Prostate gland (tissue), 2 donors: ENCODE measurements around the gene PRDX2. TPM values are rescaled to one million over a fixed set of nuclear protein-coding genes. Genes with fewer than 3 reads are reported as not detected.

ENCODE experiments used
- DNase-seq: peaks from one replicate; pipeline ENCODE4 v3.0.0-alpha.2; 2019; ENCODE audit warnings: low spot score
- H3K27ac ChIP-seq, 2 donors: fragments of 200-600 bp; sonication (generic); 2 replicates each; pipeline ENCODE4 v1.5.1; 2017 to 2019
- H3K27me3 ChIP-seq: fragments of 200-600 bp; sonication (generic); replicated peaks from 2 replicates; pipeline ENCODE4 v1.5.1; 2019; ENCODE audit not compliant: insufficient read depth
- H3K36me3 ChIP-seq, 2 donors: fragments of 200-600 bp; sonication (generic); 1 replicate in 1 of 2; 2 replicates in 1 of 2; pipeline versions ENCODE4 v1.5.1 to v1.8.1; 2017 to 2019
- H3K4me1 ChIP-seq: fragments of 200-600 bp; sonication (generic); replicated peaks from 2 replicates; pipeline ENCODE4 v1.5.1; 2019
- H3K4me3 ChIP-seq, 2 donors: fragments of 200-600 bp; sonication (generic); 2 replicates each; pipeline ENCODE4 v1.5.1; 2017 to 2019
- H3K9me3 ChIP-seq: fragments of 200-600 bp; sonication (generic); 2 replicates; pipeline ENCODE4 v1.5.1; 2017
- CTCF ChIP-seq, 4 experiments: fragments of 200-600 bp in 2 of 4; fragments of 450-650 bp in 2 of 4; sonication (generic) in 2 of 4; IDR thresholded peaks; 1 replicate in 3 of 4; 2 replicates in 1 of 4; pipeline ENCODE4 v1.5.1; 2016 to 2019; ENCODE audit warnings: antibody characterized with exemption in 4 of 4, mild to moderate bottlenecking in 2 of 4, moderate library complexity in 2 of 4
- POLR2A ChIP-seq: fragments of 450-650 bp; IDR thresholded peaks from one replicate; pipeline ENCODE4 v1.6.1; 2016; ENCODE audit warnings: antibody characterized with exemption, mild to moderate bottlenecking
- POLR2AphosphoS5 ChIP-seq: sonication (generic); formaldehyde crosslinking; IDR thresholded peaks from one replicate; pipeline ENCODE4 v1.6.1; 2017; ENCODE audit warnings: antibody characterized with exemption
- WGBS: methylation state at CpG from one replicate; pipeline ENCODE4 v1.1.5; 2018; 5-methylcytosine and 5-hydroxymethylcytosine counted together
- intact Hi-C: fragments of 100-400 bp; cut with DNase I; formaldehyde crosslinking; loops from one replicate; pipeline ENCODE4 v1.14.2; 2022
- total RNA-seq, 2 donors: library from RNA; depleted of rRNA; stranded (reverse); fragments of >200 nt; gene quantifications; one replicate each; pipeline ENCODE4 v1.1.0, GENCODE V29; 2016

PRDX2 gene
- total RNA-seq, 2 donors from 2014 or later = 256 to 548 TPM

GRCh38 chr19:12791345-12792050, 10.1 kb downstream of the PRDX2 start, which contains the start of gene JUNB:
JUNB (plus strand) TSS chr19:12791486; CDS start chr19:12791772, 286 bp downstream.
- WGBS = under 1% methylated on average over 73 of the region's 73 CpGs
- Histone ChIP-seq H3K4me1 (peaks cover 32% of the 10 kb centered on the region), H3K9me3 (no peaks in the 10 kb centered on the region), H3K36me3 (no peaks in the 10 kb centered on the region), H3K4me3 (peak within 1 kb of the TSS; percentile 79 to 85), H3K27ac (peak within 1 kb of the TSS; percentile 100), H3K27me3 (no peaks in the 10 kb centered on the region)
- intact Hi-C loops = loop anchor here (10.0 kb wide), 1 partner anchor 67 kb away; the partner anchor contains the start of gene TNPO2
- peak; percentile 98 for DNase-seq
- peak; percentile 100 for TF ChIP-seq POLR2AphosphoS5
- TF ChIP-seq CTCF (IDR thresholded peaks at IDR 0.05) = peak in 2 of 4 experiments; percentile 11 to 20
- TF ChIP-seq POLR2A = peak; percentile 100

DNA sequence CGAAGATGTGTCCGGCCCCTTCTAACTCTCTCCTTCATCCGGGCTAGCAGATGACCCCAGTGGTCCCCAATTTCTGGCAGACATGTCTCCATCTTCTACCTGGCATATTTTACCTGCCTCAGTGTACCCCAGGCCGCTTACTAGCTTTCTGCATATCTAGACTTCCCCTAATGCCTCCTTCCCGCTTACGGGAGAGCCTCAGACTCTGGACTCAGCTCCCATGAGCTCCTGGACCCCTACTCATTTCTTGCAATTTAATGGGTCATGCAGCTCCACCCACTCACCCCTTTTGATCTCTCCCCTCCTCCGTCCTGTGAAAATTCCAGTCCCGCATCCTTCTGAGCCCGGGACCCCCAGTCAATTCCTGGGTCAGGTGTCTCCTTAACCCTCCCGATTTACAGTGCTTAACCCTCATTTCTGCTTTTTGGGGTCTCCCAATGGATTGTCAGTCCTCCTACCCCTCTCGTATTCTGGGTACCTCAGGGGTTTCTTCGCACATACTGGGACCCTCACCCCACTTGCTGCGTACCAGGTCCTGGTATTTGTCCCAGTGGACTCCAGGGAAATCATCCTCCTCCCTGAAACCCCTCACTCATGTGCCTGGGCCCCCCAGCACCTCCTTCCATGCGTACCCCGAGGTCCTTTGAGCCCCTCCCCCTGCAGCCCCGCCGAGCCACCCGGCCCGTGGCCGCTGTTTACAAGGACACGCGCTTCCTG, 10.8 kb downstream of the PRDX2 start:
- Histone ChIP-seq H3K27ac (peak overlapping the region; percentile 100), H3K36me3 (no peaks in the 10 kb centered on the region), H3K27me3 (no peaks in the 10 kb centered on the region), H3K4me3 (peak overlapping the region; percentile 79 to 85), H3K4me1 (peaks cover 39% of the 10 kb centered on the region), H3K9me3 (no peaks in the 10 kb centered on the region)
- intact Hi-C loops = loop anchor here (10.0 kb wide), 1 partner anchor 66 kb away; the partner anchor contains the start of gene TNPO2
- WGBS = 2% methylated on average over 22 of the region's 22 CpGs
- TF ChIP-seq POLR2A (no peak), CTCF (IDR thresholded peaks at IDR 0.05) (no peak), POLR2AphosphoS5 (no peak)
- DNase-seq = no peak

DNA sequence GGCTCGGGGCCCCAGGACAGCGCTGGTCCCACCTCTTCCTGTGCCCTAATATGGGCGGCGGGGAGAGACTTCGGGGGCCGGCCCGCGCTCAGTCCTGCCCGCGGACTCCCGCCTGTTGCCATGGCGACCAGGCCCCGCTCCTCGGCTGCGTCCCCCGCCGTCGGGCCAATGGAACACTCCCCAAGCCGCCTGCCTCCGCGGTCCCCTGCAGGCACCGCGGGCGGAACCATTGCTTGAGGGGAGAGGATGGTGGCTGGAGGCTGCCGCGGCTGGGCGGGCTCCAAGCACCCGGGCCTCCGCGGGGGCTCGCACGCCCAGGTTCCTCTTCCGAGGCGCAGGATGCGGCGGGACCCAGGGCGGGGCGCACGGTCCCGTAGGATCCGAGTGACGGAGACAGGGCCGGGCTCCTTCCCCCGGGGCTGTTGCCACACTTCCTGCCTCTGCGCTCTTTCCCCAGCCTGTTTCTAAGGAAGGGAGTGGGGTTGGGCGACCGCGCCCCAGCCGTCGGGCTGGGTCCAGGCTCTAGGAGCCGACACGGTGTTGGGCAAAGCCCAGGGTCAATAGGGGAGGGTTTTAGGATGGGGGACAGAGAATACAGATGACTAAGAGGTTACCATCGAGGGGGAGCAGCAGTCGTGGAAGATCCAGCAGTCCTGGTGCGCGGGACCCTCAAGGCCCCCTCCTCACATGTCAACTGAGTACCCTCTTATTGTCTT, 11.5 kb downstream of the PRDX2 start:
- Histone ChIP-seq H3K36me3 (no peaks in the 10 kb centered on the region), H3K27ac (peak overlapping the region; percentile 100), H3K4me1 (peaks cover 46% of the 10 kb centered on the region), H3K27me3 (no peaks in the 10 kb centered on the region), H3K4me3 (peak overlapping the region; percentile 79 to 85), H3K9me3 (no peaks in the 10 kb centered on the region)
- DNase-seq = peak; percentile 94
- 1% methylated on average over 34 of the region's 56 CpGs for WGBS
- intact Hi-C loops = loop anchor here (10.0 kb wide), 1 partner anchor 65 kb away; the partner anchor contains the start of gene TNPO2
- TF ChIP-seq POLR2AphosphoS5 (peak; percentile 92), POLR2A (peak; percentile 79), CTCF (IDR thresholded peaks at IDR 0.05) (peak in 1 of 4 experiments; percentile 19)

- TF ChIP-seq POLR2AphosphoS5 = no peak
- TF ChIP-seq POLR2A = no peak
- TF ChIP-seq CTCF (IDR thresholded peaks at IDR 0.05) = no peak
- 2% methylated on average over 18 of the region's 46 CpGs for WGBS
- H3K4me1 ChIP-seq = peaks cover 54% of the 10 kb centered on the region
- H3K4me3 ChIP-seq = peak overlapping the region; percentile 79 to 85
- intact Hi-C loops = no loop called here
- no peaks in the 10 kb centered on the region for H3K9me3 ChIP-seq
- no peak for DNase-seq
- H3K27ac ChIP-seq = peak overlapping the region; percentile 100
- H3K36me3 ChIP-seq = no peaks in the 10 kb centered on the region
- H3K27me3 ChIP-seq = no peaks in the 10 kb centered on the region
Measured at GRCh38 chr19:12789098-12789903, 12.3 kb downstream of the PRDX2 start.
